ENCODE measurements around the gene CTBP2. TPM values are rescaled to one million over a fixed set of nuclear protein-coding genes. Genes with fewer than 3 reads are reported as not detected.
A peak's percentile ranks its signal among the peaks of the same experiment; 100 is the strongest.

CTBP2 gene
- total RNA-seq, 1 experiment from 2014 or later, result 191 TPM

DNA sequence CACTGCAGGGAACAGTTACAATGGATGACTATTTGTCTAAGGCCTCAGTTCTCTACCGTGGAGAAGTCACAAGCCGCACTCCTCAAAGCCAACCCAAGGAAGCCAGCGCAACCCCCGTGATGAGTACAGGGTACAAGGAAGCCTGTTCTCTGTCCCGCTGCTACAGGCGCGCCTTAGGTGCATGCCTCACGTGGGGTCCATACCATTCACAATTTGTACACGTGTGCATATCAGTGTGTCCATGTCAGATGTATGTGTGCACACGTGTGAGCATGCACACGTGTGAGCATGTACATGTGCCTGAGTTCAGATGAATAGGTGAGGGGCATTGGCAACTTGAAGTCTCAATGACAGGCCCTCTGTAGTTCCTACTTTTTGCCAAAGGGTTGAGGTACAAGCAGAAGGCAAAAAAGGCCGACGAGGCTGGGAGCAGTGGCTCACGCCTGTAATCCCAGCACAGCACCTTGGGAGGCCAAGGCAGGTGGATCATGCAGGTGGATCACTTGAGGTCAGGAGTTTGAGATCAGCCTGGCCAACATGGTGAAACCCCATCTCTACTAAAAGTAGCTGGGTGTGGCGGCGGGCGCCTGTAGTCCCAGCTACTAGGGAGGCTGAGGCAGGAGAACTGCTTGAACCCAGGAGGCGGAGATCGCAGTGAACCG is 62.8 kb downstream of the CTBP2 start (continued):
- TF ChIP-seq IRF2 (CRISPR knock-in tag; IDR thresholded peaks at IDR 0.05; ENCODE audit: borderline replicate concordance, low read depth) (no peak), GRHL2 (CRISPR knock-in tag; IDR thresholded peaks at IDR 0.05; ENCODE audit: insufficient replicate concordance, severe bottlenecking) (no peak)

DNA sequence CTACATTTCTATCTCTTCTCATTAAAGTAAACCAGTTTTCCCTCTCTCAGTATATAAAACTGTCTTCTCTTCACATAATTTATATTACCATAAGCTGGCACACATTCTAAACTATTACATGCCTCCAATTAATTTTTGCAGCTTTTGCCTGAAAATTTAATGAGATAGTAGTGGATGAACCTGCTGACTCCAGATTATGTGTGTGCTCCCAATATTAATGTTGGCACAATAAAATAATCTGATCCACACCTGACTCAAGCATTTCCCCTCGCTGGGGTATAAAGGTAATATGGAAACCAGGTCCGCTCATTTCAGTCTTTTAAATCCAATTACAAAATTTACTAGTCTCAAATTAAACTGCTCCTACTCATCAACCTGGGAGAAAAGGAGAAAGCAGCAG is 63.4 kb downstream of the CTBP2 start:
- no peak overlapping the region; the same call in 1 of the 2 replicates for H3K27ac Mint-ChIP-seq
- no peak overlapping the region for H3K4me3 Mint-ChIP-seq
- TF ChIP-seq, protein P1, sequence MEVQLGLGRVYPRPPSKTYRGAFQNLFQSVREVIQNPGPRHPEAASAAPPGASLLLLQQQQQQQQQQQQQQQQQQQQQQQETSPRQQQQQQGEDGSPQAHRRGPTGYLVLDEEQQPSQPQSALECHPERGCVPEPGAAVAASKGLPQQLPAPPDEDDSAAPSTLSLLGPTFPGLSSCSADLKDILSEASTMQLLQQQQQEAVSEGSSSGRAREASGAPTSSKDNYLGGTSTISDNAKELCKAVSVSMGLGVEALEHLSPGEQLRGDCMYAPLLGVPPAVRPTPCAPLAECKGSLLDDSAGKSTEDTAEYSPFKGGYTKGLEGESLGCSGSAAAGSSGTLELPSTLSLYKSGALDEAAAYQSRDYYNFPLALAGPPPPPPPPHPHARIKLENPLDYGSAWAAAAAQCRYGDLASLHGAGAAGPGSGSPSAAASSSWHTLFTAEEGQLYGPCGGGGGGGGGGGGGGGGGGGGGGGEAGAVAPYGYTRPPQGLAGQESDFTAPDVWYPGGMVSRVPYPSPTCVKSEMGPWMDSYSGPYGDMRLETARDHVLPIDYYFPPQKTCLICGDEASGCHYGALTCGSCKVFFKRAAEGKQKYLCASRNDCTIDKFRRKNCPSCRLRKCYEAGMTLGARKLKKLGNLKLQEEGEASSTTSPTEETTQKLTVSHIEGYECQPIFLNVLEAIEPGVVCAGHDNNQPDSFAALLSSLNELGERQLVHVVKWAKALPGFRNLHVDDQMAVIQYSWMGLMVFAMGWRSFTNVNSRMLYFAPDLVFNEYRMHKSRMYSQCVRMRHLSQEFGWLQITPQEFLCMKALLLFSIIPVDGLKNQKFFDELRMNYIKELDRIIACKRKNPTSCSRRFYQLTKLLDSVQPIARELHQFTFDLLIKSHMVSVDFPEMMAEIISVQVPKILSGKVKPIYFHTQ (CRISPR knock-in tag; IDR thresholded peaks at IDR 0.05), result no peak
- TF ChIP-seq, protein P2, sequence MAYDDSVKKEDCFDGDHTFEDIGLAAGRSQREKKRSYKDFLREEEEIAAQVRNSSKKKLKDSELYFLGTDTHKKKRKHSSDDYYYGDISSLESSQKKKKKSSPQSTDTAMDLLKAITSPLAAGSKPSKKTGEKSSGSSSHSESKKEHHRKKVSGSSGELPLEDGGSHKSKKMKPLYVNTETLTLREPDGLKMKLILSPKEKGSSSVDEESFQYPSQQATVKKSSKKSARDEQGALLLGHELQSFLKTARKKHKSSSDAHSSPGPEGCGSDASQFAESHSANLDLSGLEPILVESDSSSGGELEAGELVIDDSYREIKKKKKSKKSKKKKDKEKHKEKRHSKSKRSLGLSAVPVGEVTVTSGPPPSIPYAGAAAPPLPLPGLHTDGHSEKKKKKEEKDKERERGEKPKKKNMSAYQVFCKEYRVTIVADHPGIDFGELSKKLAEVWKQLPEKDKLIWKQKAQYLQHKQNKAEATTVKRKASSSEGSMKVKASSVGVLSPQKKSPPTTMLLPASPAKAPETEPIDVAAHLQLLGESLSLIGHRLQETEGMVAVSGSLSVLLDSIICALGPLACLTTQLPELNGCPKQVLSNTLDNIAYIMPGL (CRISPR knock-in tag; IDR thresholded peaks at IDR 0.05), result no peak
- TF ChIP-seq GRHL2 (CRISPR knock-in tag; IDR thresholded peaks at IDR 0.05; ENCODE audit: insufficient replicate concordance, severe bottlenecking), result no peak
- TF ChIP-seq SP1 (CRISPR knock-in tag; conservative IDR thresholded peaks at IDR 0.05), result no peak
- no peak for TF ChIP-seq HMGA2 (CRISPR knock-in tag; IDR thresholded peaks at IDR 0.05)
- TF ChIP-seq, protein P3, sequence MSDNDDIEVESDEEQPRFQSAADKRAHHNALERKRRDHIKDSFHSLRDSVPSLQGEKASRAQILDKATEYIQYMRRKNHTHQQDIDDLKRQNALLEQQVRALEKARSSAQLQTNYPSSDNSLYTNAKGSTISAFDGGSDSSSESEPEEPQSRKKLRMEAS (CRISPR knock-in tag; IDR thresholded peaks at IDR 0.05), result no peak
- CTCF ChIA-PET, result interaction anchor here (0.9 to 1.6 kb wide), 2 partner anchors 8 to 49 kb away, joined by 3 read pairs; no protein-coding TSS in a partner anchor
- H3K27me3 Mint-ChIP-seq (ENCODE audit: low read depth), result no peaks in the 10 kb centered on the region
- H3K36me3 Mint-ChIP-seq, result peaks cover 17% of the 10 kb centered on the region; the same call in 1 of the 2 replicates
- no peaks in the 10 kb centered on the region for H3K9me3 Mint-ChIP-seq
- DNase-seq (ENCODE audit: low spot score) (no peak), ATAC-seq (no peak)
- H3K4me1 Mint-ChIP-seq, result peaks cover 92% of the 10 kb centered on the region
- POLR2A ChIA-PET, result no interaction called here

DNA sequence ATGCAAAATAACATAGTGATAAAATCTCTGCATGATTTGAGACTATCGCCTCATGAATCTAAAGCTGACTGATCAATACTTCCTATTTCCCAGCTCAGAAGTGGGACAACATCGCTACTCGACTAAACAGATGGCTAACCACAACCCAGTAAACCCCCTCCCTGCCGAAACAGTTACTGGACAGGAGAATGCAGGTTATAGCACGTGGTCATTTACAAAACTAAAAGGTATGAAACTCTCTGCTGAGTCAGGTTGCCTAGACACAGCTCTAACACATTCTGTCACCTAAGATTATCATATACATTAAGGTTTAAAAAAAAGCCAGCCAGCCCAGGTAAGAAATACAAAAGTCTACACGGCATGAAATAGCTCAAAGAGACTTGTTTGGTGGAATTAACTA is 64.0 kb downstream of the CTBP2 start:
- no peak overlapping the region for H3K4me3 Mint-ChIP-seq
- no peak for DNase-seq (ENCODE audit: low spot score)
- H3K27me3 Mint-ChIP-seq (ENCODE audit: low read depth), result no peaks in the 10 kb centered on the region
- ChIA-PET POLR2A (no interaction called here), CTCF (interaction anchor here (0.9 to 1.6 kb wide), 2 partner anchors 9 to 48 kb away, joined by 3 read pairs; no protein-coding TSS in a partner anchor)
- peaks cover 12% of the 10 kb centered on the region; the same call in 1 of the 2 replicates for H3K36me3 Mint-ChIP-seq
- no peaks in the 10 kb centered on the region for H3K9me3 Mint-ChIP-seq
- peak overlapping the region; percentile 51; the same call in 1 of the 2 replicates for H3K27ac Mint-ChIP-seq
- ATAC-seq, result no peak
- H3K4me1 Mint-ChIP-seq, result peaks cover 86% of the 10 kb centered on the region
- TF ChIP-seq NR2C2 (CRISPR knock-in tag; IDR thresholded peaks at IDR 0.05), result no peak
- no peak for TF ChIP-seq ZNF423 (CRISPR knock-in tag; IDR thresholded peaks at IDR 0.05)
- TF ChIP-seq, protein P1 (CRISPR knock-in tag; IDR thresholded peaks at IDR 0.05), result no peak
- TF ChIP-seq ZNF317 (CRISPR knock-in tag; IDR thresholded peaks at IDR 0.05; ENCODE audit: borderline replicate concordance, low read depth), result no peak
- TF ChIP-seq, protein P4, sequence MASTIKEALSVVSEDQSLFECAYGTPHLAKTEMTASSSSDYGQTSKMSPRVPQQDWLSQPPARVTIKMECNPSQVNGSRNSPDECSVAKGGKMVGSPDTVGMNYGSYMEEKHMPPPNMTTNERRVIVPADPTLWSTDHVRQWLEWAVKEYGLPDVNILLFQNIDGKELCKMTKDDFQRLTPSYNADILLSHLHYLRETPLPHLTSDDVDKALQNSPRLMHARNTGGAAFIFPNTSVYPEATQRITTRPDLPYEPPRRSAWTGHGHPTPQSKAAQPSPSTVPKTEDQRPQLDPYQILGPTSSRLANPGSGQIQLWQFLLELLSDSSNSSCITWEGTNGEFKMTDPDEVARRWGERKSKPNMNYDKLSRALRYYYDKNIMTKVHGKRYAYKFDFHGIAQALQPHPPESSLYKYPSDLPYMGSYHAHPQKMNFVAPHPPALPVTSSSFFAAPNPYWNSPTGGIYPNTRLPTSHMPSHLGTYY (CRISPR knock-in tag; IDR thresholded peaks at IDR 0.05), result no peak
- TF ChIP-seq FOXK1 (CRISPR knock-in tag; IDR thresholded peaks at IDR 0.05), result no peak
- no peak for TF ChIP-seq NR3C1 (CRISPR knock-in tag; conservative IDR thresholded peaks at IDR 0.05; ENCODE audit: low read depth)
- no peak for TF ChIP-seq TP53 (CRISPR knock-in tag; IDR thresholded peaks at IDR 0.05)
- TF ChIP-seq, protein P5, sequence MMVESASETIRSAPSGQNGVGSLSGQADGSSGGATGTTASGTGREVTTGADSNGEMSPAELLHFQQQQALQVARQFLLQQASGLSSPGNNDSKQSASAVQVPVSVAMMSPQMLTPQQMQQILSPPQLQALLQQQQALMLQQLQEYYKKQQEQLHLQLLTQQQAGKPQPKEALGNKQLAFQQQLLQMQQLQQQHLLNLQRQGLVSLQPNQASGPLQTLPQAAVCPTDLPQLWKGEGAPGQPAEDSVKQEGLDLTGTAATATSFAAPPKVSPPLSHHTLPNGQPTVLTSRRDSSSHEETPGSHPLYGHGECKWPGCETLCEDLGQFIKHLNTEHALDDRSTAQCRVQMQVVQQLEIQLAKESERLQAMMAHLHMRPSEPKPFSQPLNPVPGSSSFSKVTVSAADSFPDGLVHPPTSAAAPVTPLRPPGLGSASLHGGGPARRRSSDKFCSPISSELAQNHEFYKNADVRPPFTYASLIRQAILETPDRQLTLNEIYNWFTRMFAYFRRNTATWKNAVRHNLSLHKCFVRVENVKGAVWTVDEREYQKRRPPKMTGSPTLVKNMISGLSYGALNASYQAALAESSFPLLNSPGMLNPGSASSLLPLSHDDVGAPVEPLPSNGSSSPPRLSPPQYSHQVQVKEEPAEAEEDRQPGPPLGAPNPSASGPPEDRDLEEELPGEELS (CRISPR knock-in tag; IDR thresholded peaks at IDR 0.05), result no peak

Data from WTC11 (cell line).